HS-5 (cell line): ENCODE measurements around the gene MAFG.
"Not testable (repeated sequence)": the region's sequence is repeated elsewhere in the genome, so short reads cannot be mapped to it uniquely, and the experiment has no call there.

Experiments used
- DNase-seq: peaks from one replicate; pipeline ENCODE4 v3.0.0-alpha.2; 2012; ENCODE audit warnings: low read depth

MAFG gene

GRCh38 chr17:81958633-81959342 is 31.3 kb upstream of the MAFG start:
- no peak for DNase-seq

- DNase-seq, result no peak
Observed at GRCh38 chr17:81957691-81958432, 30.3 kb upstream of the MAFG start.

GRCh38 chr17:81956607-81957589 is 29.4 kb upstream of the MAFG start:
- no peak for DNase-seq

GRCh38 chr17:81955756-81956544 is 28.4 kb upstream of the MAFG start:
- no peak for DNase-seq

- DNase-seq, result no peak
Observed at GRCh38 chr17:81955058-81955681, 27.6 kb upstream of the MAFG start.

GRCh38 chr17:81954131-81955057 is 26.9 kb upstream of the MAFG start:
- DNase-seq, result no peak

GRCh38 chr17:81953443-81953842 is 25.9 kb upstream of the MAFG start:
- not testable (repeated sequence) for DNase-seq

- DNase-seq, result no peak
Observed at GRCh38 chr17:81952792-81953228, 25.3 kb upstream of the MAFG start.

GRCh38 chr17:81951785-81952684 is 24.5 kb upstream of the MAFG start:
- no peak for DNase-seq

- DNase-seq, result no peak
Observed at GRCh38 chr17:81950501-81950900, 23.0 kb upstream of the MAFG start.

- no peak for DNase-seq
Observed at GRCh38 chr17:81948635-81949378, 21.3 kb upstream of the MAFG start.

GRCh38 chr17:81947189-81947588 is 19.7 kb upstream of the MAFG start, which contains the start of gene MYADML2:
MYADML2 (minus strand) TSS chr17:81947233; CDS start chr17:81941741, 5,492 bp downstream.
- no peak for DNase-seq

GRCh38 chr17:81944858-81945257 is 17.3 kb upstream of the MAFG start:
- no peak for DNase-seq

GRCh38 chr17:81942167-81942553 is 14.6 kb upstream of the MAFG start:
- DNase-seq, result no peak

- DNase-seq, result no peak
Observed at GRCh38 chr17:81941484-81942166, 14.1 kb upstream of the MAFG start.

GRCh38 chr17:81940538-81941483 is 13.3 kb upstream of the MAFG start:
- DNase-seq, result no peak
